GM12878 (cell line): ENCODE results near the gene UROD.

ENCODE experiments used
- PML ChIP-seq: IDR thresholded peaks from 2 replicates; pipeline ENCODE4 v1.6.1; 2012; ENCODE audit warnings: low read length, inconsistent platforms
- POLR2A ChIP-seq: IDR thresholded peaks from 2 replicates; pipeline ENCODE4 v1.6.1; 2011; ENCODE audit warnings: low read depth, mild to moderate bottlenecking, low read length

DNA sequence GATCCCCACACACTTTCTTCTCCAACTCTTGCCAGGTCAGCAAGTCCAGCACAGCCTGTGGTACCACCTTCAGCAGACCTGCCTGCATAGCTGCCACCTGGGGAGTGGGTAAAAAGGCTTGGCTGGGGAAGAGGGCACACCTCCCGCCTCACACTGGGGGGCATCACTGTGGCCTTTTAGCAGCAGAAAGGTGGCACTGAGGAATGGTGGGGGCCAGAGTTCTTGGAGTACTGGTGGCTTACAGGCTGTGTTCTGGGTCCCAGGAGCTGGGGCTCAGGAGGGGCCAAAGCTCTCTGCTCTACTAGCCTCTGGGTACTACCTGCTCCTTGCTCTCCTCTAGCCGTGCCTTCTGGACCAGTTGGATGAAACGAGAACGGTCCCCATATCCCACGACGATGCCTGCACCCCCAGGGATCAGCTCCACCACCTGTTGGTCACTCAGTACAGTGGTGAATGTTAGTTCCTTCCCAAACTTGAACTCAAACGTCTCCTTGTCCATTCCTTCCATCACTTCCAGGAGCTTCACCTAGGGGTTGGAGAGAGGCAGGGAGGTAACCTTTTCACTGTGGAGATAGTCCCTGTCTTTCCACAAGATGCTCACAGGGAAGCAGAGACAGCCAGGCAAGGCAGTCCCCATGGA is 7.7 kb upstream of the UROD start:
- TF ChIP-seq PML = no peak
- no peak for TF ChIP-seq POLR2A
